GM18909 (cell line): Measurements from ENCODE around the gene ESPN.

ENCODE experiments used
- ATAC-seq: cut with Tn5 transposase; IDR thresholded peaks from one replicate; pipeline ENCODE4 v1.9.1; 2021; ENCODE audit warnings: mild to moderate bottlenecking; ENCODE audit not compliant: unreplicated experiment, poor library complexity

Gene ESPN

DNA sequence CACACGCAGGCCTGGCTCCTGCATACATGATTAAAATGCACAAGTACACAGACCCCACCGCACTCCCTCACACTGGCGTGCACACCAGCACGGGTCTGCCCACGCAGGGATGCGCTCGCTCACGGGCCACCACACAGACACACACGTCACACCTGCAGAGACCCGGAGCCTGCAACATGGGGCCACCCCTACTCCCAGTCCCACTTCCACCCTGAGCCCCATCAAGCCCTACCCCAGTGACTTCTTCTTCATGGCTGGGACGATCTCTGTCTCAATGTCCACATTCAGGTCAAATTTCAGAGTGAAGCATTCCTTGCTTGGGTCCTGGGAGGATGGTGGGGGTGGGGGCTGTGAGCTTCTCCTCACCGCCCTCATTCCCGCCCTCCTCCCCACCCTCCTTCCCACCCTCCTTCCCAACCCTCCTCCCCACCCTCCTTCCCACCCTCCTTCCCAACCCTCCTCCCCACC lies 50.3 kb downstream of the ESPN start:
- ATAC-seq, result no peak

GRCh38 chr1:6475381-6476133 lies 51.0 kb downstream of the ESPN start:
- ATAC-seq, result peak; percentile 62

- no peak for ATAC-seq
Measured at GRCh38 chr1:6476483-6476882, 51.9 kb downstream of the ESPN start.

DNA sequence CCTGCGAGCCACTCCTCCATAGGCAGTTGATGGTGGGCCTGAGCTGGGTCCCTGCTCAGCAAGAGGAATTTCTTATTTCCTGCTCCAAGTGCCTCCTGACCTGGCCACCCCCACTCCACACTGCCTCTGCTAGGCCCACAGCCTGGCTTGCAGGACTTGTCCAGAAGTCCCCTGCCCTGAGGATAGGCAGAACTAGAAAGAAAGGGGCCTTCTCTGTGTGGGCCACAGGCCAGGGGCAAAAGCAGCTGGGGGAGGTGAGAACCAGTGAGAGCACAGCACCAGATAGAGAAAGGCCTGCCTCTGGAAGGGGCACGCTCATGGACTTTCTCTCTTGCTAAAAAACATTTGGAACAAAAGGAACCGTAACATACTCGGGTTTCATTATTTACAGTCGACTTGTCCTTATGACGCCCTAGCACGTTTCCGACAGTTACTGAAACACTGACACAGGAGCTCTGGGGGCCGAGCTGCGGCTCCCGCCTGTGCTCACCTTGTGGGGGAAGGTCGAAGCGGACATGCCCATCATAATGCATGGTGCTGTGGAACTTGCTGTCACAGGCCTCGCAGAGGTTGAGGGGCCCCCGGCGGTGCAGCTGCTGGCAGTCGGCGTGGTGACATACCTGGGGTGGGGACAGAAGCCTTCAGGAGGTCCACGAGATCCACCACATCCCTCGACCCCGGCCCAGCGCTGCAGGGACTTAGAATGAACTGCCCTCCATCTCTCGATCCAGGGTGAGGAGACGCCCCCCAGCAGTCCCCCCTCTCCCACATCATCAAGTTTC lies 52.7 kb downstream of the ESPN start:
- no peak for ATAC-seq

GRCh38 chr1:6481820-6482219 lies 57.2 kb downstream of the ESPN start:
- ATAC-seq, result no peak

DNA sequence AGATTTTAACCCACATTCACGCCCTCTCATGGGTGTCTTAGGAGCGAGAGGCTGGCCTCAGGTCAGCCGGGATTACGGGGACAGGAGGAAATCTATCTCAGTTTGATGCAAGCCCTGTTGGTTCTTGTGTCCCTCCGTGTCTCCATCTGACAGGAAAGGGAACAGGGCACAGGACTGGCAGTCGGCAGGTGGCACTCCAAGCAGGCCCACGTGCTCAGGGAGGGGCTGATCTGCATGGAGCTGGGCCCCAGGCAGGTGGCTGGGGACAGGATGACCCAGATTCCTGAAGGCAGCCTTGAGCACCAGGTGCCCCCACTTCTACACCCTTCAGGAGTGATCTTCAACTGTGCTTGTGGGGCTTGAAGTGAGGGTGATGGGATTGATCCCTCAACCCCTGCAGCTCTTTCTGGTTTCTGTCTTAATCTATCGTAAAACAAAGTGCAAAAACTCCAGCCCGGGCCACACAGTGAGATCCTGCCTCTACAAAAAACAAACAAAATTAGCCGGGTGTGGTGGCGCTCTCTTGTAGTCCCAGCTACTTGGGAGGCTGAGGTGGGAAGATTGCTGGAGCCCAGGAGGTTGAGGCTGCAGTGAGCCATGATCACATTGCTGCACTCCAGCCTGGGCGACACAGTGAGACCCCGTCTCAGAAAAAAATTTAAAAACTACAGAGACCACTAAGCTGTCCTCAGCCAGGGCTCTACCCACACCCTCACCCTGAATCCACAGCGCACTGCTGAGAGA lies 58.6 kb downstream of the ESPN start:
- ATAC-seq, result no peak

DNA sequence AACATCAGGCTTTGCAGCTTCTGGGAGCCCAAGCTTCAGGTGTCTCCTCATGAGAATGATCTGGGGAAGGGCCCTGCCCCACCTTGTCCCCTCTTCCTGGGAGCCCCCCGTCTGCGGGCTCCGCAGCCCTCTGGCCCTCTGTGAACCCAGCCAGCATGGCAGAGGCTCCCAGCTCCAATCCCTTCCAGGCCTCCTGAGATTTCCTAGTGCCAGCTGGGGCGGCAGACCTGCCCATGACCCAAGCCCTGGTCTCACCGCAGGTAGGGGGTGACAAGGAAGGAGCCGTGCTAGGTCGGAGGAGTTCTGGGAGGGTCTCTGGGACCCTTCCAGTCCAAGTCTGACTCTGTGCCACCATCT lies 59.2 kb downstream of the ESPN start:
- no peak for ATAC-seq

DNA sequence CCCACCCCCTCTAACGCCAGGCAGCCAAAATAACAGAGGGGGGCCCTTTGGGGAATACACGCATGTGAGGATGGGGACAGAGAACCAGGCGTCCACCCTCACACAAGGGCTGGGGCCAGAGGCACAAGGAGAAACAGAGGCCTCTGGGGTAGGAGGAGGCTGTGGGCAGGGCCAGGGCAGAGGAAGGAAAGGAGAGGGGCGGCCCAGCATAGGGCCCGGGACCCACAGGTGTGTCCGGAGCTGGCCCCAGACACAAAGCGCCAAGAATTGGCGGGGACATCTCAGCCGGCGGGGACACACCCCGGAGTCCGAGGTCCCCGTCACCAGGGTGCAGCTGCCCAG lies 60.2 kb downstream of the ESPN start:
- no peak for ATAC-seq

GRCh38 chr1:6485168-6486101 lies 60.9 kb downstream of the ESPN start:
- ATAC-seq, result no peak

- peak; percentile 47 for ATAC-seq
Measured at GRCh38 chr1:6486433-6487011, 61.9 kb downstream of the ESPN start.

DNA sequence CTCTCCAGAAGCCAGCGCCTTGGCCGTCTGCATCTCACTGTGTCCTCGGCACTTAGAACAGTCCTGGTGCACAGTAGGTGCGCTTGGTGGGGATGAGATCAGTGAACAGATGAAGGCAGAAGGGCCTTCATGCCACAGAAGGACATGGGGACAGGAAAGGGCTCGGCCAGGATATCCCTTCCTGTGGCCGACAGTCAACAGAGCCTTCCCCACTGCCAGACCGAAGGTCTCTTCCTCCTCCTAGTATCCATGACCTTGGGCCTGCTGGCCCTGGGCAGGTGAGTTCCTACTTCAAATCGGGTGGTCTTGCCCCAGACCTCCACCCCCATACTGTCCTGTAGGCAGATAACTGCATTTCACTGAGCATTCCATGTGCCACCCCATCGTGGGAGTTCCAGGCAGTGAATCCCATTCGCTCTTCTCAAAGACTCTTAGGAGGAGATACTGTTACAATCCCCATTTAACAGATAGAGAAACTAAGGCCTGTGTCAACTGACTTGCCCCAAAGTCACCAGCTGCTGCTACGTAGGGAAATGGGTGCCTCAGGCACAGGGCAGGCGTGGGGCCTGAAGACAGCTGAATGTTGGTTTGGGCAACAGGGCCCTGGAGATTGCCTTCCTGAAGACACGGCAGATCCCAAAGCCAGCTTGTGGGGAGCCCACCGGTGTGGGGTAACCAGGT lies 63.4 kb downstream of the ESPN start:
- no peak for ATAC-seq

- no peak for ATAC-seq
Measured at GRCh38 chr1:6488602-6489382, 64.2 kb downstream of the ESPN start.

DNA sequence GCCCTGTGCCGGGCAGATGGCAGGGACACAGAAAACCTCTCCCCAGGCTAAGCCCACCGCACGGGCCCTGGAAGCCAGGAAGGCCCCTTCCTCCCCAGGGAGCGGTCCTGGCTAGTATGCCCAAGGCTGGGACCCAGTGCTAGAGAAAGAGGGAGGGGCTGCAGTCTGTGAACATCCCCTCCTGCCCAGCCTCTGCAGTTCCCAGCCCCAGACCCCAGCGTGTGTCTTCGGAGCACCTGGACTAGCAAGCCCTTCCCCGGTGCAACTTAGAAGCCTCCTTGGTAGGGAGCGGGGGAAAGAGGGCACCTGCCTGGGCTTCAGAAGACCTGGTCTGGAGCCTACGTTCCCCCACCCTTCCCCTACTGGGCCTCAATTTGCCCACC lies 64.8 kb downstream of the ESPN start:
- ATAC-seq, result no peak

DNA sequence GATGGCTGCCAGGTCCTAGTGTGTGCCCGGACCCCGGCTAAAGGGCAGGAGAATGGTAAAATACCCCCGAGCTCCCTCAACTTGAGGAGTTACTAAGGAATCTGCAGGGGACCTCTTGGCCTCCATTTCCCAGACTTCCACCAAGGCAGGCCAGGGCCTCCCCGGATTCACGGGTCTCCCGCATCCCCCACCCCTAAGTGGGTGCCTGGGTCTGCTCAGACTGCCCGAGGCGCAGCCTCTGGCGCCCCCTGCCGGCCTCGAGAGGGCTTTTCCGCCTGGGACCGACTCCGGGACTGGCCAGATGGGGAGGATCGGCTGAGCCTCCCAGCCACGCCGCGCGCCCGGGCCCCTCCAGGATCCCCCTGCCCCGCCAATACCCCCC lies 65.2 kb downstream of the ESPN start:
- peak; percentile 63 for ATAC-seq

GRCh38 chr1:6490181-6491080 lies 65.9 kb downstream of the ESPN start:
- ATAC-seq, result peak; percentile 61

- ATAC-seq, result no peak
Measured at GRCh38 chr1:6491081-6491449, 66.5 kb downstream of the ESPN start.

DNA sequence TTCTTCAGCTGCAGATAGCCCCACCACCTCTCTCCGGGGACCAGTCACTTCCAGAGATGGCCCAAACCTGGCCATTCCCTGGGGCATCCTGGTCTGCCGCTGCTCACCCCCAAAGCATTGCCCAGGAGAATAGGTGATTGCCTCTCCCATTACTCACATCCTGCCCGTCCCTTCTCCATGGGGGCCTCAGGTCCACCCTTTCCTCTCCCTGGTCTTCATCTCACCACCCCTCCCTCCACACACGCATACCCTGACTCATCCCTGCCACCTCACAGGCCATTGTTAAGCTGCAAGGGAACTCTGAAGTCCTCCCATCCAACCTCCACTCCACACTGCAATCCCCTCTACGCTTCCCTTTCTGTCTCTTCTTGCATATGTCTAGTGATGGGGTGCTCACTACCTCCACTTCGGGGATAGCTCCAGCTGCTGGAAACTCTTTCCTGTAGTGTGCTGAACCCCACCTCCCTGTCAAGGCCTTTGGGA lies 66.9 kb downstream of the ESPN start, which contains the start of gene PLEKHG5:
Gene PLEKHG5, minus strand, starts transcription at position 188 of the 483 bp plus-strand sequence. CDS start 14,096 bp downstream, outside the sequence.
- no peak for ATAC-seq
